GM21528 (cell line): Measurements from ENCODE around the gene ARRDC2.

Source experiments
- ATAC-seq: cut with Tn5 transposase; IDR thresholded peaks from one replicate; pipeline ENCODE4 v1.9.1; 2021; ENCODE audit warnings: mild to moderate bottlenecking, moderate library complexity; ENCODE audit not compliant: unreplicated experiment, low FRiP score

The ARRDC2 gene

GRCh38 chr19:18051887-18052286, 43.9 kb downstream of the ARRDC2 start:
- ATAC-seq: no peak

GRCh38 chr19:18053576-18054219, 45.7 kb downstream of the ARRDC2 start:
- ATAC-seq: no peak

DNA sequence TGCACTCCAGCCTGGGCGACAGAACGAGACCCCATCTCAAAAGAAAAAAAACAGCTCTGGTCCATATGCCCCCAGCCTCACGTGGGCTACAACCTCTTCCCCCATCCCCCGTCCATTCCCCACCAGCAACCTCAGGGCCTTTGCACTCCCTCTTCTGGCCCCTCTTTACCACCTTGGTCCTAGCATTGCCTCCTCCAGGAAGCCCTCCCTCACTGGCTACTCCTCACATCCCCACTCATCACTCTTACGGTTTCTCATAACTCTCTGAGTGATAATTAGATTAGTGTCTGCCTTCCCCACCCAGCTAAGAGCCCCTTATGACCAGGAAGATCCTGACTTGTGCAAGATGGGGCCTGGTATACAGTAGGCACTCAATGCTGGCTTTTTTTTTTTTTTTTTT, 48.0 kb downstream of the ARRDC2 start:
- no peak for ATAC-seq

- no peak for ATAC-seq
Measured at GRCh38 chr19:18057557-18057956, 49.6 kb downstream of the ARRDC2 start.

DNA sequence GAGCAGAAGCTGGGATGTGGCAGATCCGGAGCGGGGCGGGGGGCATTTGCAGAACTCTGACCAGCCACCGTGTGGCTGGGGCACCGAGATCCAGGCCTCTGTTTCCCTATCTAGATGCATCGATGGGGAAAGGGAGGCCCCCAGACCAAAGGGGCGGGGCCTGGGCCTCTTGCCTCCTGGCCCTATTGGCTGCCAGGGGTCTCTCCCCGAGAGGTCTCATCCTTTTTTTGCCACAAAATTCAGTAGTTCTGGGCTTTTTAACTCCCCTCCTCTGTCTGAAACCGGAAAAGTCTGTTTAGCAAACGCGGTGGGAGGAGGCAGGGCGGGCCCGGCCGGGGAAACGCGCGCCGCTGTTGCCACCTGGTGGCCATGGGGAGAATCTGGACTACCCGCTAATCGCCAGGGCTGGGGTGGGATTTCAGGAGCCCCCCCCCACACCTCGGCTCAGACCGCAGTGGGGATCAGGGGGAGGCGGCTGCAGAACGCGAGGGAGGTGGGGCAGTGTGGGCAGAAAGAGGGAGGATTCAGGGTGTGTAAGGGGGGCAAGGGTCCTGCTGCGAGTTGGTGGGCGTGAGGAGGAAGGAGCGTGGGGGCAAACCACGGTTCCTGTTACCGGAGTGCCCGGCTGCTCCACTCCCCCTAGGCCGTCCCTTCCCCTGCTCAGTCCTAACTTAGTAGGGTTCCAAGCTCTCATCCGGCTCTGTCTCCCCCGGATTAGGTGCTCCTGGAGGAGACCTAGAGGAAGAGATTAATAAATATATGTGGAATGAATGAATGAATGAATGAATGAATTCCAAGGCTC, 50.4 kb downstream of the ARRDC2 start:
- ATAC-seq: no peak

DNA sequence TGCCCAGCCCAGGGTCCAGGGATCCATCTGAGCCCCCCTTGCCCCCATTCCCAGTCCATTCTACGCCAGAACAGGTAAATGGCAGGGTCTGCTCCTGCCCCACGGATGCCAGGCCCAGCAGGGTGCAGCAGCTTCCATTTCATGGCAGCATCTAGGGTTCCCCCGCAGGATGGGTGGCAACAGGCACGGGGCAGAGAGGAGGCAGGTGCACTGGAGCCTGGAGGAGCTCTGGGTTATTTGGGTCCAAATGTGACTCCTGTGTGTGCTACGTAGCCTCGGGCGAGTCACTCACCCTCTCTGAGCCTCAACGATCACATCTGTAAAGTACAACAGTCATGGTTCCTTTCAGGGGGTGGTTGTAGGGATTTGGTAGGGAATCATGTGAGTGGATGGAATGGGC, 51.3 kb downstream of the ARRDC2 start:
- no peak for ATAC-seq

DNA sequence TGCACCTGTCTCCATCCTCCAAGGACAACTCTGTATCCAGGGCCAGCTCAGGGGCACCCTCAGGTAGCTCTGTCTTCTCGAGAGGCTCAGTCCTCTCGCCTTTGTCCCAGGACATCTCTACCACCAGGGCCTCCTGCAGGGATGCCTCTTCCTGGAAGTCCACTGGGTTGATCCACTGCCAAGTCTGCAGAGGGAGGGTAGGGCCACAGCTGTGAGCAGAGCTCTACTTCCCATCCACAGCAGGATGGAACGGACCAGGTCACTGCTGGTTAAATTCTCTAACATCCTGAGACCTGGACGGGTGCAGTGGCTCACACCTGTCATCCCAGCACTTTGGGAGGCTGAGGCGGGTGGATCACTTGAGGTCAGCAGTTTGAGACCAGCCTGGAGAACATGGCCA, 51.9 kb downstream of the ARRDC2 start:
- no peak for ATAC-seq

DNA sequence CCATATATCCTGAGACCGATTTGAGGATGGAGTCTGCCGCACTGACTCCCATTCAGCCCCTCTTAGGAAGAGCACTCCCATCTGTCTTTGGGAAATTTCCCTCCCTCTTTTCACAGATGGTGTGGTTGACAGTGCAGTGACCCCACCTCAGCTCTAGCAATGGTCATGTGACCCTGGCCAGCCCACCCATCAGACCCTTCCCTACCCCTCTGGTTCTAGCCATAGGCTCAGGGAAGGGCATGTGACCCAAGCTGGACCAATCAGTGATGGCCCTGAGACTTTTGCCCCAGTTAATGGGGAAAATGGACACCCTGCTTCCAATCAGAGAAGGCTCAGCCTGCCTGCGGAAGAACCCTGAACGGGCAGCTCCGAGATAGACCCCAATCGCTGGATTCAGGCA, 52.5 kb downstream of the ARRDC2 start:
- no peak for ATAC-seq

- ATAC-seq: no peak
Measured at GRCh38 chr19:18062028-18062427, 54.1 kb downstream of the ARRDC2 start.

- no peak for ATAC-seq
Measured at GRCh38 chr19:18063463-18063862, 55.5 kb downstream of the ARRDC2 start.
